ENCODE data around the gene P2RY13.

Gene P2RY13

DNA sequence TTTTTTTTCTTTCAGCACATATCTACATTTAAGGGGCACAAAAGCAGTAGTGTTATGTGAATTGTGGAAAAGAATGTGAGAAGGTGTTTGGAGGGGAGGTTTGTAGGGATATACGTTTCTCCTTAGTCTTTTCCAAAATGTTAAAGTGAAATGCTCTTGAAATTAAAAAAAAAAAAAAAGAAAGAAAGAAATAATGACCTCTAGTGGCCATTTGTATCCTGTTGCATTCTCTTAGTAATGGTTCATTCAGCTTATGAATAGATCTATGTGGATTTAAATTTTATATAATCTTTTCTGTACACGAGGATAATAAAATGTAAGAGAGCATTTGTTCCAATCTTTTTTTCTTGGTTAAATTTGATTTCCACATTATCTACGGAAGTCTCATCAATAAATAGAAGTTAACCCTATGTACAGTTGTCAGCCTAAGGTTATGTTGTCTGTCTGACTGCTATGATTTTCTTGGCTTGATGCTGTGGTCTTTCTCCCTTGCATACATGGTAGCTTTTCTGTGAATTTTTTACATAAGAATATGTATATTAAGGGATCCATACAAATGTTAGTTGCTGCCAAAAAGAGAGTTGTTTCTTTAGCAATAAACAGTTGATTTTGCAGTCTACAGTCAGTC lies 1.7 kb downstream of the P2RY13 start:
- no peak overlapping the region for H3K4me3 ChIP-seq (ENCODE audit: control insufficient read depth, low read depth, low read length)
- TF ChIP-seq, protein P1, sequence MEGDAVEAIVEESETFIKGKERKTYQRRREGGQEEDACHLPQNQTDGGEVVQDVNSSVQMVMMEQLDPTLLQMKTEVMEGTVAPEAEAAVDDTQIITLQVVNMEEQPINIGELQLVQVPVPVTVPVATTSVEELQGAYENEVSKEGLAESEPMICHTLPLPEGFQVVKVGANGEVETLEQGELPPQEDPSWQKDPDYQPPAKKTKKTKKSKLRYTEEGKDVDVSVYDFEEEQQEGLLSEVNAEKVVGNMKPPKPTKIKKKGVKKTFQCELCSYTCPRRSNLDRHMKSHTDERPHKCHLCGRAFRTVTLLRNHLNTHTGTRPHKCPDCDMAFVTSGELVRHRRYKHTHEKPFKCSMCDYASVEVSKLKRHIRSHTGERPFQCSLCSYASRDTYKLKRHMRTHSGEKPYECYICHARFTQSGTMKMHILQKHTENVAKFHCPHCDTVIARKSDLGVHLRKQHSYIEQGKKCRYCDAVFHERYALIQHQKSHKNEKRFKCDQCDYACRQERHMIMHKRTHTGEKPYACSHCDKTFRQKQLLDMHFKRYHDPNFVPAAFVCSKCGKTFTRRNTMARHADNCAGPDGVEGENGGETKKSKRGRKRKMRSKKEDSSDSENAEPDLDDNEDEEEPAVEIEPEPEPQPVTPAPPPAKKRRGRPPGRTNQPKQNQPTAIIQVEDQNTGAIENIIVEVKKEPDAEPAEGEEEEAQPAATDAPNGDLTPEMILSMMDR (conservative IDR thresholded peaks at IDR 0.05; ENCODE audit: control insufficient read depth, insufficient read depth, low read depth, low read length), result peak; percentile 61
- DNase-seq (ENCODE audit: low read depth), result peak; percentile 48

DNA sequence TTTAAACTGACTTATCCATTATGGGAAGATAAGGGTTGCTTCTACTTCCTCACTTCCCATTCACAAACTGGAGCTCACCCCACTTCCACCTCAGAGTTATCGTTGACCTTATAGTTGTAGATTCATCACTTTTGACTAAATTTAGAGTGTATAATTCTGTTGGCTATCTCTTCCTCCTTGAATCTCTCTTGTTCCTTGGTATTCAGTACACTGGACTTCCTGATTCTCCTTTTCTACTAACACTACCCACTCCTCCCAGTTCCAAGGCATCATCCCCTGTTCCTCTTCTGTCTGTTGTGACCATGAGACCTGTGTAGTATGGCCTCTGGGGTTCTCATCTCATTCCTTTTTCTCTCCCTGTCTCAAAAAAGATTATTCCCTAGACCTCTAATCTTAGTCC lies 6.8 kb downstream of the P2RY13 start:
- no peak overlapping the region for H3K4me3 ChIP-seq (ENCODE audit: control insufficient read depth, low read depth, low read length)
- TF ChIP-seq, protein P1 (conservative IDR thresholded peaks at IDR 0.05; ENCODE audit: control insufficient read depth, insufficient read depth, low read depth, low read length), result no peak
- DNase-seq (ENCODE audit: low read depth), result no peak

GRCh38 chr3:151321526-151321925 lies 7.8 kb downstream of the P2RY13 start:
- no peak overlapping the region for H3K4me3 ChIP-seq (ENCODE audit: control insufficient read depth, low read depth, low read length)
- TF ChIP-seq, protein P1 (conservative IDR thresholded peaks at IDR 0.05; ENCODE audit: control insufficient read depth, insufficient read depth, low read depth, low read length), result no peak

GRCh38 chr3:151320131-151320530 lies 9.2 kb downstream of the P2RY13 start:
- H3K4me3 ChIP-seq (ENCODE audit: control insufficient read depth, low read depth, low read length), result no peak overlapping the region
- no peak for DNase-seq (ENCODE audit: low read depth)
- TF ChIP-seq, protein P1 (conservative IDR thresholded peaks at IDR 0.05; ENCODE audit: control insufficient read depth, insufficient read depth, low read depth, low read length), result no peak

More at GRCh38 chr3:151321526-151321925, 7.8 kb downstream of the P2RY13 start:
- no peak for DNase-seq (ENCODE audit: low read depth)

- H3K4me3 ChIP-seq (ENCODE audit: control insufficient read depth, low read depth, low read length), result no peak overlapping the region
- peak; percentile 61 for DNase-seq (ENCODE audit: low read depth)
- TF ChIP-seq, protein P1 (conservative IDR thresholded peaks at IDR 0.05; ENCODE audit: control insufficient read depth, insufficient read depth, low read depth, low read length), result no peak
These were observed 9.7 kb downstream of the P2RY13 start for GRCh38 chr3:151319628-151320027.

DNA sequence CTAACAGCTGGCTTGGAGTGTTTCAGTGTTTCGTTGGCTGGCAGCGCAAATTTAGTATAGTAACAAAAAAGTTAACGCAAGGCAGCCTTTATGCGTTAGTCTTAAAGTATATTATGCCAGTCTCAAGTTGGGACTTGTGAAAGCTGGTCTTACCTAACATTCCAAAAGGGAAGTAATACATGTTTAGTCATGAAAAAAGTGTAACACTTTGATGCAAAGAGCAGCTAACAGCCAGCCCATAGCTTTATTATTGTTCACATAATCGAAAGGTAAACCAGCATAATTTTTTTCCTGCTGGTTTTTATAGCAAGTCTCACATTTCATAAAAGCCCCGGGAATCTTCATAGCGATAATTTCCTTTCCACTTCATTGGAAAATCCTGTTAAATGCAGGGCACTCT lies 10.4 kb downstream of the P2RY13 start:
- DNase-seq (ENCODE audit: low read depth), result peak; percentile 10
- TF ChIP-seq, protein P1 (conservative IDR thresholded peaks at IDR 0.05; ENCODE audit: control insufficient read depth, insufficient read depth, low read depth, low read length), result no peak
- H3K4me3 ChIP-seq (ENCODE audit: control insufficient read depth, low read depth, low read length), result no peak overlapping the region
